Pancreas (tissue), 10 donors: ENCODE results near the gene KRTDAP. TPM values are rescaled to one million over a fixed set of nuclear protein-coding genes. Genes with fewer than 3 reads are reported as not detected.

ENCODE experiments used
- ATAC-seq, 4 donors: fragments of 200-7000 bp; cut with Tn5 transposase; one replicate each; pipeline versions ENCODE4 v1.8.0 to v1.9.1; 2020; ENCODE audit warnings: mild to moderate bottlenecking in 4 of 4, moderate library complexity in 4 of 4
- DNase-seq, 6 donors: peaks; one replicate each; pipeline ENCODE4 v3.0.0-alpha.2; 2020
- FAIRE-seq: peaks from 2 replicates; lab custom pipeline; 2012; peaks lifted over from hg19 to GRCh38; lab: Jason Lieb, UNC
- H3K27ac ChIP-seq, 4 donors: fragments of 200-600 bp; sonication (generic); 1 replicate in 3 of 4; 2 replicates in 1 of 4; pipeline versions ENCODE4 v1.5.0 to v1.8.0; 2020
- H3K27me3 ChIP-seq, 4 donors: fragments of 200-600 bp; one replicate each; pipeline ENCODE4 v1.8.0; 2021
- H3K36me3 ChIP-seq, 3 donors: fragments of 200-600 bp; sonication (generic) in 1 of 3; one replicate each; pipeline versions ENCODE4 v1.5.0 to v1.8.0; 2020 to 2021
- H3K4me1 ChIP-seq, 3 donors: fragments of 200-600 bp; one replicate each; pipeline ENCODE4 v1.8.0; 2021
- H3K4me3 ChIP-seq, 4 donors: fragments of 200-600 bp; sonication (generic) in 2 of 4; one replicate each; pipeline versions ENCODE4 v1.5.0 to v1.8.0; 2020 to 2021
- H3K9me3 ChIP-seq, 4 donors: fragments of 200-600 bp; one replicate each; pipeline ENCODE4 v1.8.0; 2021
- CTCF ChIP-seq, 4 donors: fragments of 200-600 bp; sonication (generic) in 3 of 4; IDR thresholded peaks; one replicate each; pipeline versions ENCODE4 v1.5.0 to v1.8.0; 2021; ENCODE audit warnings: antibody characterized with exemption in 4 of 4
- WGBS, 2 donors: extraction: QIAGEN DNeasy Blood & Tissue Kit; methylation state at CpG; one replicate each; pipeline ENCODE4 v1.1.7; 2013; 5-methylcytosine and 5-hydroxymethylcytosine counted together
- intact Hi-C, 3 donors: fragments of 100-400 bp; cut with DNase I; formaldehyde crosslinking; loops; one replicate each; pipeline versions ENCODE4 v1.11.1 to v1.14.2; 2022
- polyA plus RNA-seq, 2 donors: library from polyadenylated mRNA; stranded (reverse); fragments of 200-250 nt; gene quantifications; one replicate each; pipeline ENCODE4 v1.2.3, GENCODE V29; 2013
- total RNA-seq, 6 donors: library from RNA; stranded (reverse); fragmentation: NEBNext Ultra II Directional in 4 of 6; extraction: Animal tissue kit (Norgen Biotek cat#: 25700) in 4 of 6; gene quantifications; one replicate each; pipeline versions ENCODE4 v1.2.1 to v1.2.4, GENCODE V29; 2021 to 2023
- donor health status: healthy with polysubstance abuse.
- donor health status: DM: no; HTN: no; CAD: no; lungs with moderate emphysema.
- donor health status: DM: no; HTN: no; CAD: no.
- donor health status: control.
- donor health status: control.
- donor health status: Bipolar disorder and iron deficiency.
- donor health status: DM: yes; HTN: yes; CAD: no.
- donor health status: DM: no; HTN: no; CAD: no.
- donor health status: DM: no; HTN: no; CAD: no.
- donor health status: DM: yes; HTN: yes; CAD: no.

KRTDAP gene
- total and polyA plus RNA-seq, 8 donors: 0.35 to 2.0 (median 1.3) TPM; not detected in 4

GRCh38 chr19:35495107-35496064, 5.1 kb upstream of the KRTDAP start:
- peaks cover 0 to 11% (median 2%) of the 10 kb centered on the region in 3 donors for H3K36me3 ChIP-seq
- H3K27ac ChIP-seq: no peak overlapping the region
- peak; percentile 98 to 99 (median 98) for TF ChIP-seq CTCF (IDR thresholded peaks at IDR 0.05)
- H3K9me3 ChIP-seq: no peaks in the 10 kb centered on the region
- intact Hi-C loops: loop anchor here in 1 of 3 donors (5.0 kb wide), 1 partner anchor 143 kb away; no protein-coding TSS in a partner anchor
- WGBS, 2 donors: 22 to 28% methylated on average over 30 of the region's 30 CpGs
- ATAC-seq (peak; percentile 90 to 99 (median 96)), FAIRE-seq (no peak), DNase-seq (peak; percentile 47 to 86 (median 76))
- no peaks in the 10 kb centered on the region for H3K4me1 ChIP-seq
- H3K4me3 ChIP-seq: no peak overlapping the region
- H3K27me3 ChIP-seq: no peaks in the 10 kb centered on the region

- Histone ChIP-seq H3K36me3 (no peaks in the 10 kb centered on the region), H3K27me3 (no peaks in the 10 kb centered on the region), H3K4me3 (no peak overlapping the region), H3K4me1 (no peaks in the 10 kb centered on the region), H3K27ac (no peak overlapping the region), H3K9me3 (no peaks in the 10 kb centered on the region)
- DNase-seq (no peak), FAIRE-seq (no peak), ATAC-seq (no peak)
- WGBS, 2 donors: 88 to 90% methylated on average over 9 of the region's 9 CpGs
- intact Hi-C loops: no loop called here
- no peak for TF ChIP-seq CTCF (IDR thresholded peaks at IDR 0.05)
These were observed 3.7 kb upstream of the KRTDAP start for GRCh38 chr19:35493971-35494370.

GRCh38 chr19:35491836-35492360, 1.6 kb upstream of the KRTDAP start:
- WGBS, 2 donors: 69 to 81% methylated on average over 9 of the region's 9 CpGs
- DNase-seq: no peak

GRCh38 chr19:35488677-35489076, 1.6 kb downstream of the KRTDAP start:
- Histone ChIP-seq H3K36me3 (no peaks in the 10 kb centered on the region), H3K9me3 (no peaks in the 10 kb centered on the region), H3K4me3 (no peak overlapping the region), H3K27ac (no peak overlapping the region), H3K4me1 (peaks cover 0 to 7% (median 0%) of the 10 kb centered on the region in 3 donors), H3K27me3 (no peaks in the 10 kb centered on the region)
- ATAC-seq: no peak
- no peak for FAIRE-seq
- 87 to 96% methylated on average over 16 of the region's 16 CpGs for WGBS, 2 donors
- no peak for TF ChIP-seq CTCF (IDR thresholded peaks at IDR 0.05)
- DNase-seq: no peak
- intact Hi-C loops: no loop called here

More at GRCh38 chr19:35491836-35492360, 1.6 kb upstream of the KRTDAP start:
- Histone ChIP-seq H3K4me3 (no peak overlapping the region), H3K27me3 (no peaks in the 10 kb centered on the region), H3K27ac (no peak overlapping the region), H3K9me3 (no peaks in the 10 kb centered on the region), H3K36me3 (no peaks in the 10 kb centered on the region), H3K4me1 (no peaks in the 10 kb centered on the region)
- FAIRE-seq (no peak), ATAC-seq (no peak)
- TF ChIP-seq CTCF (IDR thresholded peaks at IDR 0.05): no peak
- intact Hi-C loops: no loop called here
